ENCODE data around the gene FCER1G.
"Not testable (repeated sequence)": the region's sequence is repeated elsewhere in the genome, so short reads cannot be mapped to it uniquely, and the experiment has no call there.

Gene FCER1G

DNA sequence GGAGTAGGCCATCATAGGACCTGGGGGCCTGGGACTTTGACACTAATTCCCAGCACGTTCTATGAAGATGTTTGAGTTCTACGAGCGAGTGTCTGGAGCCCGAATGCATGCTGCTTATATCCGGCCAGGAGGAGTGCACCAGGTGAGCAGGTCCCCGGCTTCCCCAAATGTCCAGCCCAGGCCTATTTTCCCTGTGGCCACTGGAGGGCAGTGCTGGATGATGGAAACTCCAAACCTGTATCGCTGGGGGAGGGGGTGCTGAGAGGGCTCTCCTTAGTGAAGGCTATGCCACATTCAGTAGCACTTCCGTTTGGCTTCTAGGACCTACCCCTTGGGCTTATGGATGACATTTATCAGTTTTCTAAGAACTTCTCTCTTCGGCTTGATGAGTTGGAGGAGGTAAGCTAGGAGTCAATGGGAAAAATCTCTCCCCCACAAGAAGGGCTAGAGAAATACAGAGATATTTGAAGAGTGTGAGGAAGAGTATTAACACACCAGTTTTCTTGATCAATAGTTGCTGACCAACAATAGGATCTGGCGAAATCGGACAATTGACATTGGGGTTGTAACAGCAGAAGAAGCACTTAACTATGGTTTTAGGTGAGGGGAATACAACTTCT is 5.2 kb upstream of the FCER1G start:
- peak; percentile 79 for DNase-seq

DNA sequence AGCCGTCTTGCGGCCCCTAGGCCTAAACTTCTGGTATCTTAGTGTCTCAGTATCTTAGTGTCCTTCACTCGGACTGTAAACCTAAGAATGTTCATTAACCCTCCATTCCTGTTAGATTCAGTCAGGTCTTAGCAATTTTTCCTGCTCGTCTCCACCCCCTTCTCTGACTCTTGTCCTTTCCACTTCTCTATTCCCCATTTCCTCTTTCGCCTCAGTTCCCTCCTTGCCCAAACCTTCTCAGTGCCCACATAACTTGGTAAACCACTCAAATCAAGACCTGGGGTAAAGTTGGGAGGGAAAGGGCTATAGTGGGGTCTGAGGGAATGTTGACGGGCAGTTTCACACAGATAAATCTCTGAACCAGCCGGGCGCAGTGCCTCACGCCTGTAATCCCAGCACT is 726 bp upstream of the FCER1G start:
- no peak for DNase-seq

DNA sequence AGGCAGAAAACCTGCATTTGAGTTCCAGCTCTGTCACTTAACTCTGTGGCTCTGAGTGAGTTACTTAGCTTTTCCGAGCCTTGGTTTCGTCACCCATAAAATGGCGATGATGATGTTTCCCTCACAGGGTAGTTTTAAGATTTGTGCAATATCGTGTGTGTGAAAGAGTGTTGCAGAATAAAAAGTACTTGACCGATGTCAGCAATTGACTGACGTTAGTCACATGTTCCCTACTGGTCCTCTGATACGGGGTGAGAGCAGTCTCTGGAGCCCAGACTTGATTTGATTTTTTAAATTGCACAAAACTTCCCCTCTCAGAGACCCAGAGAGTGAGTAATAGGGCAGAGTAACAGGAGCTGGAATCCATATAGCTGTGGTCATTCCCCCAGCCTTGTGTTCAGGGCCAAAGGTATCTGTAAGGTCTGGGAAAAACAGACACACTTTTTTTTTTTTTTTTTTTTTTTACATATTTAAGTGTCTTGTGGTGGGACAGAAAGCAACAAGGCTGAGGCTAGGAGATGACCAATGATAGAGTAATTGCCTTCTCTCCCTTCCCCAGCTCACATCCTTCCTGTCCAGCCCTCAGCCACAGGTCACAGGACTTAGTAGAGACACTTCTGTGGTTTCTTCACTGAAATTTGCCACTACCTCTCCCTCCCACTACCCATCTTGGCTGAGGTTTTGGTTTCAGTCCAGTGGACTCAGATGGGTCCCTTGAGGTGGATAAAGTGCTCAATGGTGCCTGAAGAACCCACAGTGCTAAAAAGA is 2.0 kb downstream of the FCER1G start:
- DNase-seq: peak; percentile 64

DNA sequence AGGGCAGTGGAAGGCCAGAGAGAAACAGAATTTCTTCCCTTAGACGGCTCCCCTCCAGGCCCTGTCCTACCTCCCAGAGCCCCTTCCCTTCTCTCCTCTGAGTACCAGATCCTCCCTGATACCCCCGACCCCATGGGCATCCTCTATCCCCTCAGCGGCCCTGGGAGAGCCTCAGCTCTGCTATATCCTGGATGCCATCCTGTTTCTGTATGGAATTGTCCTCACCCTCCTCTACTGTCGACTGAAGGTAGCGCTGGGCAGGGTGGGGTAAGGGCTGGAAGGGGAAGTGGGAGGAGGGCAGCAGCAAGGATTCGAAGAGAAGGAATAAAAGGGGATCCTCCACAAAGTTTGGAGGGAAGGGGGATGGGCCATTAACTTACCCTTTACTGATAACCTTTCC is 2.7 kb downstream of the FCER1G start:
- DNase-seq: no peak

DNA sequence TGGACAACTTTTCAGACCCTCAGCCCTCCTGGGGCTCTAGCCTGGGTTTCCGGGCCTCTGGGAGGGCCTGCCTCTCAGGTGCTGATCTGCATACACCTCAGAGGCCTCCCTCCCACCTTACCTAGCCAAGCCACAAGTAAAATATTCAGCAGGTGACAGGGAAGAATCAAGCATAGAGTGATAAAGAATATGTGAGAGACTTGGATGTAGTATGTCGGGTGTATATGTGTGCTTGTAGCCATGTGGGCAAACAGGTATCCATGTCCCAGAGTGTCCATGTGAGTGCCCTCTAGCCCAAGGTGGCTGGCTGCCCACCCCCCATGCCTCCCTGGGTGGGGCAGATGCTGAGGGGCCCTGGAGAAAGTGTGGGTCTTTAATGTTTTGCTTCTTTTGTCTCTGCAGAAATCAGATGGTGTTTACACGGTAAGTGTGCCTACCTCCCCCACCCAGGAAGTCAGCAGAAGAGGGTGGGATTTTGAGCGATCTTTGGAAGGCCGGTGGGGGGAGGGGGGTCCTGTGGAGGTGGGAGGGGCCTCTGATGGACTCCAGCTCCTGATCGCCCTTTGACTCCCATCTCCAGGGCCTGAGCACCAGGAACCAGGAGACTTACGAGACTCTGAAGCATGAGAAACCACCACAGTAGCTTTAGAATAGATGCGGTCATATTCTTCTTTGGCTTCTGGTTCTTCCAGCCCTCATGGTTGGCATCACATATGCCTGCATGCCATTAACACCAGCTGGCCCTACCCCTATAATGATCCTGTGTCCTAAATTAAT is 3.4 kb downstream of the FCER1G start:
- DNase-seq: no peak

DNA sequence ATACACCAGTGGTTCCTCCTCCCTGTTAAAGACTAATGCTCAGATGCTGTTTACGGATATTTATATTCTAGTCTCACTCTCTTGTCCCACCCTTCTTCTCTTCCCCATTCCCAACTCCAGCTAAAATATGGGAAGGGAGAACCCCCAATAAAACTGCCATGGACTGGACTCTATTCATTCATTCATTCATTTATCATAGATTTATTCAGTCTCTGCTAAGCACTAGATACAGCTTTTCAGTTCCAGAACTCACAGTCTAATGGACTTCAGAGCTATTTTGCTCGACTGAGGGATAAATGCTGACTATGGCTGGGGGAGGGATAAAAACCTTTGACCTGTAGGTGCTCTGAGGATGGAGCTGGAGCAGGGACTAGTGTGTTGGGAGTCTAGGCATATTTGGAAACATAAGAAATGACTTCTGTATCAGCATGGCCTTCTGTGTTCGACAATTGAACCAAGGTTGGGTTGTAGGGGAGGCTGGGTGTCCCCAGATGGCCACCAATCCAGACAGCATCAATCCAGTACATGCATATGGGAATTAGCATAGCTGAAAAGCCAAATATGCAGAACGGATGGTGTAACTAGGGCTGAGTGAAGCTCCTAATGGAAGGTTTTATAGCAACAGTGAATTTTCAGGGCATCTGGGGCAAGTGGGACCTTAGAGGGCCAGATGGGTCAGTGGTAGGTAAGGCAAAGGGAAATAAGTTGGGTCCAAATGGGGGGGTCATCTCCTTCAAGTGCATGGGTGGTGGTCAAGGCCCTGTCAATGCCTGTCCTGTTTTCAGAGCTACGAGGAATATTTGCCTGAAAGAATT is 4.2 kb downstream of the FCER1G start:
- DNase-seq: no peak

DNA sequence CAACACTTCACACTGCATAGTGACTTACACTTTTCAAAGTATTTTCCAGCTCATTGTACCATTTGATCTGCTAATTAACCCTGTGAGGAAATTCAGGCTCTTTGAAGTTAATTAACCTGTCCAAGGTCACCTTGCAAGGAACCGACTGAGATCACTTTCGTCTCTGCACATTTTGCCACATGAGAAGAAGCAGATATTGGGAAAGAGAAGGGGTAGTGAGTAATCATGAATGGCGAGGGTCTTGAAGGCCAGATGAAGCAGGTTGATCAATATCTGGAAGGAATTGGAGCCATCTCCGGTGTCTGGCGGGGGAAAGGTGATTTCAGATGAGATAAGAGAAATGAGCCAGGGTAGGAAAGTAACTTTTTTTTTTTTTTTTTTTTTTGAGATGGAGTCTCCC is 4.9 kb downstream of the FCER1G start:
- no peak for DNase-seq

DNA sequence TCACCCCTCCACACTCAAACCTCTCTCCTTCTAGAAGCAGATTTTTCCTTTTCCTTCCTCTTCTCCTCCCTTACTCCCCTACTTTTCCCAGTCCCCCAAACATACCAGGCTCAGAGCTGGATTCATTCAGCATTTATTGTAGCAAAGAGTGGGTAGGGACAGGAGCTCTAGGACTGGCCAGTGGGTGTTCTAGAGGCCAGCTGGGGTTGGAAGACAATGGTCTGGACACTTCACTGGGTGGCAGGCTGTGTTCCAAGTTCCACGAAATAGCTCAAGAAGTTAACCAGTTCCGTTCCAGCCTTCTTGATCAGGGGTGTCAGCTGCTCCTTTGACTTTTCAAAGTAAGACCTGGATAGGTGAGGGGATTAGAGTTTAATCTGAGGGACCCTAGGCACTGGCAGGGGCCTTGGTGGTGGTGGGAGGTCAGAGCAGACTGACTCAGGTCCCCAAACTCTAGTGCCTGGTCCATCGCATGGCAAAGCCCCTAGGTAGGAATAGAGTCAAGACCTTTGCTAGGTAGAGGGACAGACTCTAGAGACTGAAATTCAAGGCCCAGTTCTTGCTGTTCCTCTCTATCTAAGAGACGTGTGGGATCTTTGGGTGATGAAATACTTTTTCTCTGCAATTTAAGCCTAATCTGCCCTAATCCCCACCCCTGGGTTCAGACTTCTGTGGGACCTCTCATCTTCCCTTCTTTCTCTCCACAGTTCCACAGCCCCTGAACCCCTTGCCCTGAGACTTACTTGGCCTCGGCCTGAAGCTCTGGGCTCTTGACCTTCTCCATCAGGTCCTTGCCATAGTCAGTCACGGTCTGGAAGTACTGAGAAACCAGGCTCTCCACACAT is 7.3 kb downstream of the FCER1G start:
- no peak for DNase-seq

DNA sequence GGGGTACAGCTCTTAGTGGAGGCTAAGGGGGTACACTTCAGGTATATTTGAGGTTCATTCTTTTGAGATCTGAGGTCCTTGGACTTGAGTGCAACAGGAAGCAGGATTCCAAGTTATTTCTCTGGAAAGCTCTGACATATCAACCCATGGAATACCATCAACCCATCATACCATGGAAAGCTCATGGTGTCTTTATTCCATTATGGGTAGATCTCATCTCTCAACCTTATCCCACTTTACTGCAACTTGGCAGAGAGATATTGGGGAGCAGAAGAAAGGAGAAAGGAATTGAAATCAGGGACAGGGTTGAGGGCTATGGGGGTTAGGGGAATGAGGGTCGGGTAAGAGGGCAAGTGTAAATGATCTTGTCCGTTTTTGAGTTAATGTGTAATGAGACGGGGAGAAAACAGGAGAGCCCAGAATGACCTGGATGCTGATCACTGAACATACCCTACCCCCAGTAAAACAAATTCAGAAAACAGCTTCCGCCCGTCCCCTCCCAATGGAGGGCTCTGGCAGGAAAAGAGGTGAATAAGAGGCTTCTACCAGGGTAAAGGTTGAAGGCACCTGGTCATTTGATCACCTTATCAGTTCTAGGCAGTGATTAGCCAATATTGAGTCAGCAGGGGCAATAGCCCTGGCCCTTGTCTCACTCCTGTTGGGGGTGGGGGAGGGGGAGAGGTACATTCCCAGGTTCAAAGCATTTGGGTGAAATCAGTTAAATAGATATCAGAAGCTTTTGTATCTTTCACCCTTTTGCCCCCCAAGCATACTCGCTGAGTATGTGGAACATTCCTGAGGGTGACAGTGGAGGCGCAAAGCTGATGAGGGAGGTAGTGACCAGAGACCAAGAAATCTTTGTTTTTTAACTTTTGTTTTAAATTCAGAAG is 9.0 kb downstream of the FCER1G start:
- no peak for DNase-seq

DNA sequence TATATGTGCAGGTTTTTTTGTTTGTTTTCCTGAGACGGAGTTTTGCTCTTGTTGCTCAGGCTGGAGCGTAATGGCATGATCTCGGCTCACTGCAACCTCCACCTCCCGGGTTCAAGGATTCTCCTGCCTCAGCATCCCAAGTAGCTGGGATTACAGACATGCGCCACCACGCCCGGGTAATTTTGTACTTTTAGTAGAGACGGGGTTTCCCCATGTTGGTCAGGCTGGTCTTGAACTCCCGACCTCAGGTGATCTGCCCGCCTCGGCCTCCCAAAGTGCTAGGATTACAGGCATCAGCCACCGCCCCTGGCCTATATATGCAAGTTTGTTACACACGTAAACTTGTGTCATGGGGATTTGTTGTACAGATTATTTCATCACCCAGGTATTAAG is 9.6 kb downstream of the FCER1G start:
- not testable (repeated sequence) for DNase-seq

DNA sequence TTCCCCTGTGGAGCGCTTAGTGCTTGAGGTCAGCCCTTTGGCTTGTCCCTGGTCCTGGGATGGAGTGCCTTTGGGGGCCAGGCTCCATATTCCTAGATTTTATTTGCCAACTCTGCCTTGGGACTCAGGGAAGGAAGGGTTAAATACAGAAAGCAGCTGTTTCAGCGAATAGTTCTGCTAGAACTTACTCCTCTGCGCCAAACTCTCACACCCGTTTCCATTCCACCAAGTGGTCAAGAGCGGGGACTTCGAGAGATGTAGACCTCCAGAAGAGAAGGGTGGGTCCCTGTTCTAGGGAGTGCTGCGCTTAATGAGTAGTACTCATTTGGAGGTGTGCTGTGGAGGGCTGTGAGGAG is 10.1 kb downstream of the FCER1G start:
- DNase-seq: no peak

DNA sequence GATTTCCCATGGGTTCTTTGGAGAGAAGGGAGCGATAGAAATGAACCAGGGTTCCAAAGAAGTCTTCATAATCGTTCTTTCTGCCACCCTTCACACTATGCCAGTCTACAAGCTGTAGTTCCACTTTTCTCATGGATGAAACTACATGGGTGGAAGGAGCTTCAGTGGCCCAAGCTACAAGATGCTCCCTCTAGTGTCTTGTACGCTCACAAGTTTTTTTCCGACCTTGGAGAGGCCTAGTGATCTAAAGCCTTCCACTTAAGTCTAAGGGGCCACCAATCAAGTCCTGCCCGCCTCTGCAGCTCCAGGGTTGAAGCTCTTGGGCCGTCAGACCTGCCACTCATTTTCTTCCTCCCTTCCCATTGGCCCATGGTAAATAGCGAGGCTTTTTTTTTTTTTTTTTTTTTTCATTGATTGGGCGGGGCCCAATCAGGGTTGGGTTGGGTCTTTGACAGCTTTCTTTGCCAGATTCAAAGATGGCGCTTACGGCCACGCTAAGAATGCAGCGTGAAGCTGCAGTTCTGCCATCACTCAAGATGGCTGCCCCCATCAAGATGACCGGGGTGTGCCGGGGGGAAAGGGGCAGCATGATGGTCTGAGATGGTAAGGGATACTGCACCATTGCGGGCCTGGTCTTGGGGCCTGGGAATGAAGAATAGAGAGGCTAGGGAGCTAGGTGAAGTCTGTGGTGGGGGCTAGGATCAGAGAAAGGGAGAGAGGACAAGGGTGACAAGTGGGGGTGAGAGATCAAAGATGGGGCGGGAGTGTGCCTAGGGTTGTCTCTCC is 10.6 kb downstream of the FCER1G start, which contains the start of gene TOMM40L:
TOMM40L (plus strand) TSS at position 527 of the 786 bp plus-strand sequence. CDS start 430 bp downstream, outside the sequence.
- DNase-seq: peak; percentile 98

DNA sequence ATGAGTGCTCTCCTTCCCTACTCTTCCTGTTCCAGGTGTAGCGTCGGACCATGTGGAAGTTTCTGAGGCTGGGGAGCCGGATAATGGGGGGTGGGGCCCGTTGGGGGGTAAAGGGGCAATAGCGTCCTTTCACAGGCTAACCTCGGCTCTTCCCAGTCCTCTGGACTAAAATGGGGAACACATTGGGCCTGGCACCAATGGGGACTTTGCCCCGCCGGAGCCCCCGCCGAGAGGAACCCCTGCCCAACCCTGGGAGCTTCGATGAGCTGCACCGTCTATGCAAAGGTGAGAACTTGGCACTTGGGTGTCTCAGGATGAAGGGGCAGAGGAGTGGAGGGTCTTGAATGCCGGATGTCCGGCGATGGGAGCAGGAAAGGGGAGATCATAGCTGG is 11.2 kb downstream of the FCER1G start:
- no peak for DNase-seq

DNA sequence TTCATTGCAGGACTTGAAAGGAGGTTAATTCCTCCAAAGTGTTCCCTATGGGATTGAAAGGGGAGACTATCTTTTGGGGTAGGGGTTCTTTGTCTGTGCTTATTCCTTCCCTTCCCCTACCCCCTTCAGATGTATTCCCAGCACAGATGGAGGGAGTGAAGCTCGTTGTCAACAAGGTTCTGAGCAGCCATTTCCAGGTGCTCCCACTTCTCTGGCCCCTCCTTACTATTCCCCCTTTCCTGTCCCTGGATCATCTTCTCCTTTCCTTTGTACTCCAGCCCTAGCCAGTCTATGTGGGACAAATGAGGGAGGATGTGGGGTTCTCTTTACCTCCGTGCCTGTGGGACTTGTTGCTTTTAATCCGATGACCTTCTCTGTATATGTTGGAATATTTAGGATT is 11.7 kb downstream of the FCER1G start:
- DNase-seq: no peak

DNA sequence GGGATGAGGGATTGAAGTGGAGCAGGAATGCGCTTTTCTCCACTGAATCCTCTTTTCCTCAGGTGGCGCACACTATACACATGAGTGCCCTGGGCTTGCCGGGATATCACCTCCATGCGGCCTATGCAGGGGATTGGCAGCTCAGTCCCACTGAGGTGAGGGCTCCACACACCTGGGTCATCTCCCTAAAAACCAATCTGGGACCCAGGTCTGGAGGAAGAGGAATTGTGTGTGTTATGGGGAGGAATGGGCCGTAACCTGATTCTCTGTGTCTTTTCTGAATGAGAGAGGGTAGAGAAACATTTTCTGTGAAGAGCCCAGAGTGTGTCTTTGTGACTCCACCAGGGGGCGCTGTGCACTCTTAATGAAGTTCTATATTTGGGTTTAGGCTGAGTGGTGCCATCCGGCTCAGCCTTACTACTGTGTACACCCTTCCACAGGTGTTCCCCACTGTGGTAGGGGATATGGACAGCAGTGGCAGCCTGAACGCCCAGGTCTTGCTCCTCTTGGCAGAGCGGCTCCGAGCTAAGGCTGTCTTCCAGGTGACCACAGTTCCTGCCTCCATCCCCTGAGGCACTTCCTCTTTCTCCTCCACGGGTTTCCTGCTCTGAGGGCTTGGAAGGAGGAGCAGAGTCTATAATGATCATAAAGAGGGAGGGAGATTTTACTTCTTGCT is 12.2 kb downstream of the FCER1G start:
- peak; percentile 80 for DNase-seq

DNA sequence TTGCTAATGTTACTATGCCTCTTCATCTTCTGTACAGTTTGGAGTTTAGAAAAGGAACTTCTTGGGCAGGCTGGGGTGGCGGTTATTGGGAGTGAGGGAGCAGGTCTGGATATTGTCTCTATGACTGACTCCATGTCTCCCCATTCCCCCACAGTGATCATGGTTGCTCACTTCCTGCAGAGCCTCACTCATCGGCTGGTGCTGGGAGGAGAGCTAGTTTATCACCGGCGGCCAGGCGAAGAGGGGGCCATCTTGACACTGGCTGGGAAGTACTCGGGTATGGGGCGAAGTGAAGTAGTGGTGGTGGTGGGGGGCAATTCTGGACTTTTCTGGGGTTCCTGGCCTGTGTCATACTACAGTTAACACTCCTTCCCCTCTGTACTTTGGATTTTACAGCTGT is 12.9 kb downstream of the FCER1G start:
- DNase-seq: no peak

DNA sequence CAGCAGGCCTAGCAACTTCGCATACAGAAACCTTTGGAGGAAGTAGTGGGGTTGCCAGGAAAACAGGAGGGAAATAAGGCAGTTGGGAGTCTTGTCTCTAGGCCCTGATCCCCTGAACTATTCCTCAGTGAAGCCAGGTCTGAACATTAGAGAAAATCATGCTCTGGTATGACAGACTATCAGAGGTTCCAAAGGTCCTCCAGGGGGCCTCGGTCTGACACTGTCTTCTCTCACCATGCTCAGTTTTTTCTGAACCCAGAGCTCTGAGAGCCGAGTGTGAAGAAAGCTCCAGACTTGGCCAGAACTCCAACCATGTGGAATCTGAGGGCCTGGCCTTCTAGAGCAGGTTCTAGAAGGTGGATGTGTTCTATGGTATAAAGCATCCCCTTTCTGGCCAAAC is 14.8 kb downstream of the FCER1G start:
- DNase-seq: no peak

DNA sequence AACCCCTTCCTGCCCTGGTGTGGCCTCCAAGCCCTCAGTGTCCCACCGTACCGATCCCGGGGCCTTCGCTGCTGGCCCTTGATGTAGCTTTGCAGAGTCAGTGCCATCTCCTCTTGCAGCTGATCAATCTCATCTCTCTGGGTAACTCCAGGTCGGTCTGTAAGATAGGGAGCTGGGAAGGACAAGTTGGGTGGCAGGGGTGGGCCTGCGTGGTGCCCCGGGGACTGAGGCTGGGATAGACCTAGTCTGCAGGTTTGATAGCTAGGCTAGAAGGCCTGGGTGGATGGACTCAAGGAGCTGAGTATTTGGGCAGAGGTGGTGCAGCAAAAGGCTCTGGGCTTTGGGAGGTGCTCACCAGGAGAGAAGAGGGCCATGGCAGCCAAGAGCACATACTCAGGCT is 15.7 kb downstream of the FCER1G start:
- no peak for DNase-seq

DNA sequence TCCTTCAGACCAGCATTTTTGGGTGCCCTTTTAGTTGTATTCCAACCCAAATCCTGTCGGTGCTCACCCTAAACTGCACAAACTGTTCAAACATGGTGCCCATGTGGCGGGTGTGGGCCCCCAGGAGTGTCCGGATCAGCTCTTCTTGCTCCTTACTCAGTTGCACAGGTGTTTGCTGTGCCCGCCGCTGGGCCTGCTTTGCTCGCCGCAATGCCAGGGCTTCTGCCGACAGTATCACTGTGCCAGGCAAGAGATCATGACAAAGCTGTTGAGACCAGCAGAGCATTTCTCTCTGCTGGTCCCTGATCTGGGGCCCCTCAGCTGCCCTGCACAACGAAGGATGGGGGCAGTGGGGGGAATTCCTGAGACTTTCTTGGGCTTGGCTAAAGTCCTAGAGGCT is 18.0 kb downstream of the FCER1G start:
- DNase-seq: no peak

All from CD4-positive, alpha-beta T cell treated with Interleukin-15 for 1 hour (primary cell).